ENCODE data around the gene FBXL13.

FBXL13 gene

DNA sequence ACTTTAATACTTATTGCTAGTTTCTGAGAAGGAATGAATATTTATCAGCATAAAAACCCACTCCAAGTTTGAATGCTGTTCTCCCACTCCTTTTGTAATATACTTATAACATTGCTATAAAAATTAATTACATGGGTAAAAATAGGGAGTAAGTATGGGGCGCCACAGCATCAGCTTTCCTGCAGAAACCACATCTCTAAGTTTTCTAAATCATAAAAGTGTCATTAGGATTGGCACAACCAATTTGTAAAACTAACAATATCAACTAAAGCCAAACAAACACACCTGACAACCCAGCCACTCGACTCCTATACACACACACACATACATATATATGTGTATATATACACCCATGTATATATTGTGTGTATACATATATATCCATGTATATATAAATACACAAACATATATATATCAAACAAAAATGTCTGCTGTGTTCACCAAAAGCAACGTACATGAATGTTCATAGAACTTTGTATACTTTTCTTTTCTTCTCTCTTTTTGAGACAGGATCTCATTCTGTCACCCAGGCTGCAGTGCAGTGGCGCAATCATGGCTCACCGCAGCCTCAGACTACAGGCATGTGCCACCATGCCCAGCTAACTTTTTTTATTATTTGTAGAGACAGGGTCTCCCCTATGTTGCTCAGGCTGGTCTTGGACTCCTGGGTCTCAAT, 176.6 kb downstream of the FBXL13 start:
- DNase-seq (ENCODE audit: low read depth) = no peak
- TF ChIP-seq, protein P1, sequence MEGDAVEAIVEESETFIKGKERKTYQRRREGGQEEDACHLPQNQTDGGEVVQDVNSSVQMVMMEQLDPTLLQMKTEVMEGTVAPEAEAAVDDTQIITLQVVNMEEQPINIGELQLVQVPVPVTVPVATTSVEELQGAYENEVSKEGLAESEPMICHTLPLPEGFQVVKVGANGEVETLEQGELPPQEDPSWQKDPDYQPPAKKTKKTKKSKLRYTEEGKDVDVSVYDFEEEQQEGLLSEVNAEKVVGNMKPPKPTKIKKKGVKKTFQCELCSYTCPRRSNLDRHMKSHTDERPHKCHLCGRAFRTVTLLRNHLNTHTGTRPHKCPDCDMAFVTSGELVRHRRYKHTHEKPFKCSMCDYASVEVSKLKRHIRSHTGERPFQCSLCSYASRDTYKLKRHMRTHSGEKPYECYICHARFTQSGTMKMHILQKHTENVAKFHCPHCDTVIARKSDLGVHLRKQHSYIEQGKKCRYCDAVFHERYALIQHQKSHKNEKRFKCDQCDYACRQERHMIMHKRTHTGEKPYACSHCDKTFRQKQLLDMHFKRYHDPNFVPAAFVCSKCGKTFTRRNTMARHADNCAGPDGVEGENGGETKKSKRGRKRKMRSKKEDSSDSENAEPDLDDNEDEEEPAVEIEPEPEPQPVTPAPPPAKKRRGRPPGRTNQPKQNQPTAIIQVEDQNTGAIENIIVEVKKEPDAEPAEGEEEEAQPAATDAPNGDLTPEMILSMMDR (conservative IDR thresholded peaks at IDR 0.05; ENCODE audit: low read depth, low read length) = no peak

DNA sequence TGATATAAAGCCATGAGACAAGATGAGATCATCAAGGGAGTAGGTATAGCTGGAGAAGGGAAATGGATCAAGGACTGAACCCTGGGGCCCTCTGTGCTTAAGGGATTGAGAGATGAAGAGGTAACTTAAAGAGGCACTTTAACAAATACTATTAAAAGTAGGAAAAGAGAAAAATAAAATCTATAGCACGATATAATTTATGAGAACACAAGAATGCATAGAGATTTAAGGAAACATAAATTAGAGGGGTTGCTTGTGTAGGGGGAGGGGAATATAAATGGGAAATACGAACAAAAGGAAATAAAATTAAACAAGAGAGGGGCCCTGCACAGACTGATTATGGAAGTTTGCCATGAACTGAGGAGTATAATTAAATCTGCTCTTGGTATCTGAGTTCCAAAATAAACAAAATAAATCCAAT, 177.4 kb downstream of the FBXL13 start:
- H3K4me3 ChIP-seq (ENCODE audit: low read length) = no peak overlapping the region
- TF ChIP-seq, protein P1 (conservative IDR thresholded peaks at IDR 0.05; ENCODE audit: low read depth, low read length) = no peak
- no peak for DNase-seq (ENCODE audit: low read depth)

More for the DNA sequence above, 176.6 kb downstream of the FBXL13 start:
- no peak overlapping the region for H3K4me3 ChIP-seq (ENCODE audit: low read length)

DNA sequence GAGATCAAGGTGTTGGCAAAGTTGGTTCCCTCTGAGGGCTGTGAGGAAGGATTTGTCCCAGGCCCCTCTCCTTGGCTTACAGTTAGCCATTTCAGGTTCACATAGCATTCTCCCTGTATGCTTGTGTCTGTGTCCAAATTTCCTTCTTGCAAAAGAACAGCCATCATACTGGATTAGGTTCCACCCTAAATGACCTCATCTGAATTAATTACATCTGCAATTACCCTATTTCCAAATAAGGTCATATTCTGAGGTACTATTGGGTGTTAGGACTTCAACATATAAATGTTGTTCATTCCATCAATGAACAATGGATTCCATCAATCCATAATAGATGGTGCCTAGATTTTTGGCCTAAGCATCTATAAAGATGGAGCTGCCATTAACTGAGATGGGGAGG, 178.0 kb downstream of the FBXL13 start:
- no peak for DNase-seq (ENCODE audit: low read depth)
- H3K4me3 ChIP-seq (ENCODE audit: low read length) = no peak overlapping the region
- TF ChIP-seq, protein P1 (conservative IDR thresholded peaks at IDR 0.05; ENCODE audit: low read depth, low read length) = no peak

DNA sequence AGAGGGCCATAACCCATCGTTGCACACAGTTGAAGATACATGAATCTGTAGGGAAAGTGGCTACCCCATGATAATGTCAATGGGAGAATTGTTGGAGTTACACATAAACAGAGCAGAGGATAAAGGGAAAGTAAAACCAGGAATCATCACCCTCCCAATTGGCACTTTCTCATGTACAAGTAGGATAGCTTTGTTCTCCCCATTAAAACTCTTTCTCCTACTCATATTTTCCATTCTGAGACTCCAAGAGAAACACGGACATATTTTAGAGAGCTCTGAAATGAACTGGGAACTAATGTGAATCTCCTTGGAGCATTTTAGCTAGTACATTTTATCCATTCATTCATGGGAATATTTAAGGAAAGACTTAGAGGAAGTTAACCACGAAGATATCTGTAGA, 179.0 kb downstream of the FBXL13 start:
- no peak for DNase-seq (ENCODE audit: low read depth)
- TF ChIP-seq, protein P1 (conservative IDR thresholded peaks at IDR 0.05; ENCODE audit: low read depth, low read length) = no peak
- H3K4me3 ChIP-seq (ENCODE audit: low read length) = no peak overlapping the region

DNA sequence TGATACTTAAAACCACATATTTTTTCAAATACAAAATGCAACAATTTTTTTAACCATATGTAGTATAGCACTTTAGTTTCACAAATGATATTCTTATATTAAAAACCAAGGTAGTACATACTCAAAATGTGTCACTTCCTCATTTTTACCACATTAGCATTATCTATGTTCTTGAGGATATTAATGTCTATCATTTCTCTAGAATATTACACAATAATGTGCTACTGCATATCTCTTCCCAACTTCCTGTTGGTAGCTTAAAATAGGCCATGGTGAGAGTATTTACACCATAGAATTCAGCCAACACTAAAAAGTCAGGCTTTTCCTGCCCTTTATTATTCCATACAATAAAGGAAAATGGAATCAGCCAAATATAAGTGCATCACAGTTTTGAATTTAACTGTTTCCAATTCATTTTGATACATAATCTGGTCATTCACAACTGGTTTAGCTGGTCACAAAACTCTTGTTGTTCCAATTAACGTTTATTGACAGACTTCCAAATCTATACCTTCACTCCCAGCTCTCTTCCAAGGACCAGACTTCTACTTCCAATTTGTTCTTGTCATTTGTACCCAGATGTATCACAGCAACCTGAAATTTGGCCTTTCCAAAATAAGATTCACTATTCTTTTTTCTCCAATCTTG, 181.8 kb downstream of the FBXL13 start:
- no peak overlapping the region for H3K4me3 ChIP-seq (ENCODE audit: low read length)
- DNase-seq (ENCODE audit: low read depth) = no peak
- TF ChIP-seq, protein P1 (conservative IDR thresholded peaks at IDR 0.05; ENCODE audit: low read depth, low read length) = no peak

DNA sequence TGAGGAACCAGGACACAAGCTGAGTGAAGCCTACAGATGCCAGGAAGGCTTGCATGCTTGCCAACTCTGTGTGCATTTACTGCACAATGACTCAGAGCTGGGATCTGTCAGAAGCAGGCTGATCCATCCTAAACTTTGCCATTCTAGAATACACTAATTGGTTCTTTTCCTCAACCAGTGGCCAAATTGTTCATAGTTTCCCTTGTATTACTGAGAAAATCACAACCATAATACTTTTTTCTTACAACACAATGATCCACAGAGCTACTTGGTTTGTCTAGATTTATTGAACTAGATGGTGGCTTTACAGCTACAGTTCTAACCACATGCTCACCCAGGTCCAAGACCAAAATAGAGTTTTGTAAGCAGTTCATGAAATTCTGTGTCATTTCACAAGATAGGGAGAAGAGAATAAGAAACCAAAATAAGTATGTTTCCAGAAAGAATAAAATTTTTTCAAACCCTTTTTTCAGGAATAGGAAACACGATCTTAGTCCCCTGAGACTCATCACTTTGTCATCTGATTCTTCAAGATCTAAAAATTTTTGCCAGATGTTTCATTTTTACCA, 182.8 kb downstream of the FBXL13 start:
- TF ChIP-seq, protein P1 (conservative IDR thresholded peaks at IDR 0.05; ENCODE audit: low read depth, low read length) = no peak
- peak; percentile 89 for DNase-seq (ENCODE audit: low read depth)
- no peak overlapping the region for H3K4me3 ChIP-seq (ENCODE audit: low read length)

All from retinal pigment epithelial cell (primary cell).